Measurements from ENCODE around the gene ARHGAP42.

Gene ARHGAP42

GRCh38 chr11:100918551-100919500 lies 231.7 kb downstream of the ARHGAP42 start:
- DNase-seq (ENCODE audit: low read depth in 2 of 2): no peak

- no peak for DNase-seq (ENCODE audit: low read depth in 2 of 2)
These were observed 233.5 kb downstream of the ARHGAP42 start for GRCh38 chr11:100920593-100920992.

- DNase-seq (ENCODE audit: low read depth in 2 of 2): no peak
These were observed 235.0 kb downstream of the ARHGAP42 start for GRCh38 chr11:100922121-100922520.

GRCh38 chr11:100923555-100923954 lies 236.5 kb downstream of the ARHGAP42 start:
- no peak for DNase-seq (ENCODE audit: low read depth in 2 of 2)

- DNase-seq (ENCODE audit: low read depth in 2 of 2): no peak
These were observed 238.8 kb downstream of the ARHGAP42 start for GRCh38 chr11:100925935-100926334.

GRCh38 chr11:100927579-100927978 lies 240.5 kb downstream of the ARHGAP42 start:
- no peak for DNase-seq (ENCODE audit: low read depth in 2 of 2)

GRCh38 chr11:100928426-100928825 lies 241.3 kb downstream of the ARHGAP42 start:
- DNase-seq (ENCODE audit: low read depth in 2 of 2): no peak

- DNase-seq (ENCODE audit: low read depth in 2 of 2): no peak
These were observed 242.3 kb downstream of the ARHGAP42 start for GRCh38 chr11:100929377-100929776.

GRCh38 chr11:100930185-100930778 lies 243.2 kb downstream of the ARHGAP42 start:
- no peak for DNase-seq (ENCODE audit: low read depth in 2 of 2)

GRCh38 chr11:100932474-100933100 lies 245.5 kb downstream of the ARHGAP42 start:
- DNase-seq (ENCODE audit: low read depth in 2 of 2): no peak

GRCh38 chr11:100936781-100937180 lies 249.7 kb downstream of the ARHGAP42 start:
- no peak for DNase-seq (ENCODE audit: low read depth in 2 of 2)

- DNase-seq (ENCODE audit: low read depth in 2 of 2): no peak
These were observed 252.5 kb downstream of the ARHGAP42 start for GRCh38 chr11:100939571-100939970.

GRCh38 chr11:100940111-100940510 lies 253.0 kb downstream of the ARHGAP42 start:
- DNase-seq (ENCODE audit: low read depth in 2 of 2): no peak

GRCh38 chr11:100941033-100941432 lies 253.9 kb downstream of the ARHGAP42 start:
- no peak for DNase-seq (ENCODE audit: low read depth in 2 of 2)

- DNase-seq (ENCODE audit: low read depth in 2 of 2): no peak
These were observed 254.9 kb downstream of the ARHGAP42 start for GRCh38 chr11:100942016-100942415.

GRCh38 chr11:100948936-100949335 lies 261.8 kb downstream of the ARHGAP42 start:
- no peak for DNase-seq (ENCODE audit: low read depth in 2 of 2)

- no peak for DNase-seq (ENCODE audit: low read depth in 2 of 2)
These were observed 262.4 kb downstream of the ARHGAP42 start for GRCh38 chr11:100949443-100949842.

- no peak for DNase-seq (ENCODE audit: low read depth in 2 of 2)
These were observed 268.2 kb downstream of the ARHGAP42 start for GRCh38 chr11:100955318-100955717.

- no peak for DNase-seq (ENCODE audit: low read depth in 2 of 2)
These were observed 269.3 kb downstream of the ARHGAP42 start for GRCh38 chr11:100956351-100956750.

- DNase-seq (ENCODE audit: low read depth in 2 of 2): no peak
These were observed 270.4 kb downstream of the ARHGAP42 start for GRCh38 chr11:100957499-100957898.

- DNase-seq (ENCODE audit: low read depth in 2 of 2): no peak
These were observed 274.5 kb downstream of the ARHGAP42 start for GRCh38 chr11:100961633-100962032.

GRCh38 chr11:100963375-100963774 lies 276.3 kb downstream of the ARHGAP42 start:
- DNase-seq (ENCODE audit: low read depth in 2 of 2): no peak

- no peak for DNase-seq (ENCODE audit: low read depth in 2 of 2)
These were observed 277.3 kb downstream of the ARHGAP42 start for GRCh38 chr11:100964435-100964834.

Measured in stimulated activated CD4-positive, alpha-beta T cell treated with anti-CD3 and anti-CD28 coated beads, Interleukin-4, amount 100 ng/mL, for 48 hours (primary cell).